ENCODE measurements around the gene PRDX1. TPM values are rescaled to one million over a fixed set of nuclear protein-coding genes. Genes with fewer than 3 reads are reported as not detected.
A peak's percentile ranks its signal among the peaks of the same experiment; 100 is the strongest.

The PRDX1 gene
- polyA plus RNA-seq (ENCODE audit: insufficient read length) = 129 TPM

DNA sequence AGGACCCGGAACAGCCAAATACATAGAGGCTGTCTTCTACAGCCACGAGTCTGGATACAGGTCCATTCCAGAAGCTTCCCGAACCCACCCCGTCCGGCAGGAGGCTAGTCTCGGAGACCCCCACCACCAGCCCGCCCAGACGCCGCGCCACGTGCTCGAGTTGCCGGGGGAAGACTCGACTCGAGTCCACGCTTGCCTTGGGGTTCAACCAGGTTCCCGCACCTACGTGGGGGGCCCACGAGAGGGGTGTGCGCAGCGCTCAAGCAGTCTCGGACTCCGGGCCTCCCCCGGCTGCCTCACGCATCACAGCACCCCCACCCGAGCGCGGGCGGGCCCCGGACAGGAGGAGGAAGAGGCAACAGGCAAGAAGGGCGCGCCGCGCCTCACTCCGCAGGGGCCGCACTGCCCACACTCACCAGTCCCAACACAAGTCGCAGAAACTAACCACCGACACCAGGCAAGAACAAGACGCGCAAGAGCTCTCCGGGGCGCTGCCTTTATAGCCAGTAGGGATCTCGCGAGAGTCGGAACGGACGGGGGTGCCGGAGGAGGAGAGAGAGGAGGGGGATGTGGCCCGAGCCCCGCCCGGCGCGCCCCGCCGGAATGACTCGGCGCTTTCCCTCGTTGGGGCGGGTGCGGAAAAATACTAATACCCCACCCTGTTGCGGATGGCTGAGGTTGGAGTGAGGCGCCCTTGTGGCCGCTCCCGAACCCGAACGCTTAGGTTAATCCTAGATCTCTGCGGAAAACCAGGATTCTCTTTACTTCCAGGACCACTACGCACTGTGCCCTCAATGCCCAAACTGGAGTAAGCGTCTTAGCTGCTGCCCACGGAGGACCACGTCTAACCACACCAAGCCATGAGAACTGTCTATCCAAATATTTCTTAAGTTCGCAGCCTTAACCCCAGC is at the start of gene PRDX1:
Gene PRDX1 (minus strand): TSS at position 472 of the 911 bp plus-strand sequence. CDS start 2,841 bp downstream, outside the sequence.
- peak; percentile 95 for DNase-seq

DNA sequence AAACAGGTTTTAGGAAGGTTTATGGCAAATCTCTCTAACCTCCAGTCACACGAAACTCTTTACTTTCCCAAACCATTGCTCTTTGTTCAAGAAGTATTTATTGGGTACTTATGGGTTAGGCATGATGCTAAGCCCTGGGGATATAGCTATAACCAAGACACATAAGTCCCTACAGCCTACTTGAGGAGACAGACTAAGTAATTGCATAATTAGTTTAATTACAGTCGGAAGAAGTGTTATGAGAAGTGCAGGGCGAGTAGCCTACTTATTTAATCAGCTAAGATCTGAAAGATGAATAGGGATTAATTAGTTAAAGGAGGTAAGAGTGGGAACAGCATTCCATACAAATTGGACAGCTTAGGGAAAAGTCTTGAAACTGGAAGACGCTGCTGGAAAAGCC is 48.9 kb upstream of the PRDX1 start:
- no peak for DNase-seq

DNA sequence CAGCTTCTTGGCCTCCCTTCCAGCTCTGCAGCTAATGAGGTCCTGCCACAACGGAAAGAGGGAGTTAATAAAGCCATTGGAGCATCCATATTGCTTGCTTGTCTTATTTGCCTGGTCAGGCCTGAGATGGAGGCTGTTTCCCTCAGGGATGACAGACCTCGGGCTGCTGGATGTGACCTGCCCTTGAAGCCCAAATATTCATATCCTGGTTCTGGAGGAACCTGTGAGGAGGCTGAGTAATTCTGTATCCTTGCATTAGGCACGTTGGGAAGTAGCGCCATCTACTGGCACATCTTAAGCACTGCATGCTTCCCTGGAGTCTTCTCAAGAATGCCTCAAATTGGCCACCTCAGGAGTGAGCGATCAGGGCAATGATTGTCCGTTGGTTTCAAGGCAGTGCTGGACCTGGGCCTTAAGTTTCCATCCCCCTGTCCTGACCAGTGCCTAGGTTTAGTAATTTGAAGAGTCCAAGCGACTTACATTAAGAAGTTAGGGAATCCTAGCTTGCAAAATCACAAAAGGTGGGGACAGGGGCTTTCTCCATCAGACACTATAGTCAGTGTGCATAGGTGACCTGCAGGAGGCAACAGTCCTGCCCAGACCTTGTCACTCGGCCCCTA is 48.4 kb upstream of the PRDX1 start:
- peak; percentile 68 for DNase-seq

DNA sequence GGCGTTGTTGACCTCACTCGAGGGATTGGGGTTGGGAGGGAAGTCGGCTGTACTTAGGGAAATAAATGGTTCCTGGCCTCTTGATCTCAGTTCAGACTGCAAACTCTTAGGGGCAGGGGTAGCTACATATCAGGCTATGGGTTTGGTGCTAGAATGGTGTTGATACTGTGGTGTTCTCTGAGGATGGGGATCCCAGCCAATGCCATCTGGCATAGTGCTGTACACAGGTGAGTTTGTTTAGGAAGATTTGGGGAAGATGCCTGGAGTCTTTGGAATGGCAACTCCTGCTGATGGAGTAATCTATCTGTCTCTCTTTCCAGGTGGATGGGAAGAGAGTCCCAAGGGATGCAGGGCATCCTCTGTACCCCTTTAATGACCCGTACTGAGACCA is 47.9 kb upstream of the PRDX1 start:
- no peak for DNase-seq

DNA sequence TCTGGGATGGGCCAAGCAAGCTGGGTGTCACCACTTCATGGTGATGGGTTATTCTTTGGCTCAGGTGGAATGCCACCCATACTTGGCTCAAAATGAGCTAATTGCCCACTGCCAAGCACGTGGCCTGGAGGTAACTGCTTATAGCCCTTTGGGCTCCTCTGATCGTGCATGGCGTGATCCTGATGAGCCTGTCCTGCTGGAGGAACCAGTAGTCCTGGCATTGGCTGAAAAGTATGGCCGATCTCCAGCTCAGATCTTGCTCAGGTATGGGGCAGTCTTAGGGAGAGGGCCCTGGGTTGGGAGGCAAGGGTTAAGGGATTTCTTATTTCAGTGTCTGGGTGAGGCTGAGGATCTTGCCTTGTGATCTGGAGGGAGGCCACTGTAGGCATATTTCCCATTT is 46.7 kb upstream of the PRDX1 start:
- DNase-seq = no peak

DNA sequence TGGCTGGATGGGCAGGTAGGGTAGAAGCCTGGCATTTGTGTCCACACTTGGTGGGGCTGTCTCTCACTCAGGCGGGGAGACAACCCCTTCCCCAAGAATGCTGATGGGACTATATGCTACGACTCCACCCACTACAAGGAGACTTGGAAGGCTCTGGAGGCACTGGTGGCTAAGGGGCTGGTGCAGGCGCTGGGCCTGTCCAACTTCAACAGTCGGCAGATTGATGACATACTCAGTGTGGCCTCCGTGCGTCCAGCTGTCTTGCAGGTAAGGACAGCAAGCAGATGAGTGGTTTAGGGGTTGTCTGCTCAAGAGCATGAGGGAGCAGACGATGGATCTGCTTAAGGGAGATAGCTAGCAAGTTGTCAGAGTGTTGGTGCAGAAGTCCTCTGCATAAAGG is 46.2 kb upstream of the PRDX1 start:
- DNase-seq = no peak

DNA sequence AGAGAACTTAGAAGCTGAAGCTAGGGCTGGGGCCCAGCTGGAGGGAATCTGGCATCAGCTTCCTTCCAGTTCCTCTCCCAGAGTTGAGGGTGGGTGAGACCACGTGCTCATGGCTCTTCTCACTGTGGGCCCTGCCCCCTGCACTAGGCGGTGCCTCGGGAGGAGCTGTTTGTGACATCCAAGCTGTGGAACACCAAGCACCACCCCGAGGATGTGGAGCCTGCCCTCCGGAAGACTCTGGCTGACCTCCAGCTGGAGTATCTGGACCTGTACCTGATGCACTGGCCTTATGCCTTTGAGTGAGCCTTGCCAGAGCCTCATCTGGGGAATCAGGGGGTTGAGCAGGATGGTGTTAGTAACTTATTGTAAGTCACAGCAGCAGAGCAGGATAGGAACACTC is 45.0 kb upstream of the PRDX1 start:
- DNase-seq = no peak

DNA sequence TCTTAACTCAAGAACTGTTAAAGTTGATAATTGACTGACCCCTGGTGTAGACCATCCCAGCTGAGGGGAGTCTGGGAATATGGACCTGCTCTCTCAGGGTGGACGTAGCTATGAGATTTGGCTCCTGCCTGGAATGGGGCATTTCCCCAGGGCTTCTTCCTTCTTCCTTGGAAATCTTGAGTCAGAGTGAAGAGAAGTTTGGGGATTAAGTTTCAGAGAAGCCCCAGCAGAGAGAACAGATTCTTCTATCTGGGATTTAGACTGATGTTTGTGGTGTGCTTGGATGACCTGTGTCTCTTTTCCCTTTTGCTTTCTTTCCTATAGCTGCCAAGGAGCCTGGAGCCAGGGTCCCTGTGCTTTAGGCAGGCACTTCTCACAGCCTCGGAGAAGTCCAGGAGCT is 42.2 kb upstream of the PRDX1 start:
- no peak for DNase-seq

DNA sequence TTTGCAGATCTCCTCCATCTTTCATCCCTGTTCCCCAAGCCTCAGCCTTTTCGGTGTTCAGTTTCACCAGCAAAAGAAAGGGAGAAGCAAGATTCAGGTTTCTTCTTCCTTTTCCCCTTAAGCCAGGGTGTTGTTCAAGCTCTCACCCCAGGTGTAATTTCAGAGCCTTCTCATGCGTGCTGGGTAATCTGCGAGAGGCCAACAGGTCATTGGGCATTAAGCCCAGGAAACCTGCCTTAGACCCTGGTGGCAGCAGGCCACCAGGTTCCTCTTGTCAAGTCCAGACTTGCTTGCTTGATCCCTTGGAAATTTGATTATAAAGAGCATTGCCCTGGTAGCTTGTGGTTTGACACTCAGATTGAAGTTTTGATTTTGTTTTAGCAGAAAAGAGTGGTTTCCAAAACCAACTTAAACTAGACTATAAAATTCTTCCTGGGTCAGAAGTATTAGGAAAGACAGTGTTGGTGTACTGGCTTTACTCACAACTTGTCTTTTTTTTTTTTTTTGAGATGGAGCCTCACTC is 35.8 kb upstream of the PRDX1 start:
- DNase-seq = no peak

DNA sequence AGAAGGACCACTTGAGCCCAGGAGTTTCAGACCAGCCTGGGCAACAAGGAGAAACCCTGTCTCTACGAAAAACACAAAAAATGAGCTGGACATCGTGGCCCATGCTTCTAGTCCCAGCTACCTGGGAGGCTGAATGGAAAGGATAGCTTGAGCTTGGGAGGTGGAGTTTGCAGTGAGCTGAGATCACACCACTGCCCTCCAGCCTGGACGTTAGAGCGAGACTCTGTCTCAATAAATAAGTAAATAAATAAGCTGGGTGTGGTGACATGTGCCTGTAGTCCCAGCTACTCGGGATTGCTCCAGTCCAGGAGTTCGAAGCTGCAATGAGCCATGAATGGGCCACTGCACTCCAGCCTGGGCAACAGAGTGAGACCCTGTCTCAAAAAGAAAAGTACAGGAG is 32.5 kb upstream of the PRDX1 start:
- no peak for DNase-seq

DNA sequence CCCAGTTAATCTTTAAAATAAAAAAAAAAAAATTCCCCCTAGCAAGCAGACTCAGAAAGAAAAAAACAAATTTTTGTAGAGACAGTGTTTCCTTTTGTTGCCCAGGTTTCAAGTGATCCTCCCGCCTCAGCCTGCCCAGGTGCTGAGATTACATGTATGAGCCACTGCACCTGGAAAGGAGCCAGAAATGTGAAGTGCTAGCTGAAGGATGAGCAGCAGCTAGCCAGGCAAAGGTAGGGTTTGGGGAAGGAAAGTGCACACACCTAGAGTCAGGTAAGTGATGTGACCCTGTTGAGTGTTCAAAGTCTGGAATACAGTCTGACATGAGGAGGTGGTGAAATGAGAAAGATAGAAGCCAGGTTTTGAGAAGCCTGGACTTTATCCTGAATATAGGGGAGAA is 30.6 kb upstream of the PRDX1 start:
- DNase-seq = no peak

DNA sequence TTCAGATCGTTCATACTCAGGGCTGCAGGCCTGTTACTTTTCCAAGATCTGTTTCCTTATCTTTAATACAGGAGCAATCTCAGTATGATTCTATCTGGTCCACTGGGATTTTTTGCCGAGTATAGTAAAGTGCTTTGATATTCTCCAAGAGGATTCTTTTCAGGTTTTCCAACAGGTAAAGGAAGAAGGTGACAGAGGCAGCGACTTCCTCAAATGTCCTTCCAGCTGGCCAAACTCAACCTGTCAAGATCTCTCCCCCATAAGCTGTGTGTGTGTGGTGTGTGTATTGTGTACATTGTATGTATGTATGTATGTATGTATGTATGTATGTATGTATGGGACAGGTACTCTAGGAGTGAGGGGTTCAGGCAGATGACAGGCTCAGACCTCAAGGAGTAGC is 30.0 kb upstream of the PRDX1 start:
- DNase-seq = no peak

DNA sequence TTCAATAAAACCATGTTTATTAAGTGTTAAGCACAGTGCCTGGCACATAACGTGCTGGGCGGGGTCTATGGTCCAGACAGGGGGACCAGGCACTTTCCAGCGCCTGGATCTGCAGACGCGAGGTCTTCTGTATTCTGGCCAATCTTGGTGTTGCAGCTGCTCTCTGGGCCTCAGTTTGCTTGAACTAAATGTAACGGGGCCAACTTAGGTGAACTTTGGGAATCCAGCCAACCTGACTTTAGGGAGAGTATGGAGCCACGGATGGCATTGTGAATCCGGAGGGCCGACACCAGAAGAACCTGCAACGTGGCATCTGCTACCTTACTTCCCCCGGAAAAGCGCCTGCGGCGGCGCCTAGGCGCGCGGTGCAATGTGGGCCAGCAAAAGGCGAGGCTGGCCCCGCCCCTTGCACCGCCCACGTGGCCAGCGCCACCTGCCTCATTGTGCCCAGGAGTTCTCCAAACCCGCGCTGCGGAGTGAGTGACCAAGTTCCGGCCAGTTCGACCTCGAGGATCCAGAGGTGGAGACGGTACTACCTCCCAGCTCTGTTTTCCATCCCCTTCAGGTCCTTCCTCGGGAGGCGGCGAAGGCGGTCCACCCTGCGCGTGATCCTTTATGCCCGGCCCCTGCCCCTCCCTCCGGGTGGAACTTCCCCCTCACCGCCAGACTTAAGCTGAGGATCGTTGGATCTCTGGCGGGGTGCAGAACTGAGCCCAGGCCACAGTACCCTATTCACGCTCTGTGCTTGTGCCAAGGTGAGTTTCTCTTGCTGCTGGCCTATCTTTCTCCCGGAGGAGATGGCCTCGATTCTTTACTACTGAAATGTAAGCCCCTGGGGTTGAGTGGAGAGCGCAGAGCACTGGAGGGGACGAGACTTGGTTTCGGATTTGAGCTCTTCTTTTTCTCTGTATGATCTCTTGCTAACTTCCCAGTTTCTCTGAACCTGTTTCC is 29.0 kb upstream of the PRDX1 start, which contains the start of gene AKR1A1:
Gene AKR1A1 (plus strand): TSS at position 426 of the 951 bp plus-strand sequence. CDS start 10,969 bp downstream, outside the sequence.
- peak; percentile 92 for DNase-seq

DNA sequence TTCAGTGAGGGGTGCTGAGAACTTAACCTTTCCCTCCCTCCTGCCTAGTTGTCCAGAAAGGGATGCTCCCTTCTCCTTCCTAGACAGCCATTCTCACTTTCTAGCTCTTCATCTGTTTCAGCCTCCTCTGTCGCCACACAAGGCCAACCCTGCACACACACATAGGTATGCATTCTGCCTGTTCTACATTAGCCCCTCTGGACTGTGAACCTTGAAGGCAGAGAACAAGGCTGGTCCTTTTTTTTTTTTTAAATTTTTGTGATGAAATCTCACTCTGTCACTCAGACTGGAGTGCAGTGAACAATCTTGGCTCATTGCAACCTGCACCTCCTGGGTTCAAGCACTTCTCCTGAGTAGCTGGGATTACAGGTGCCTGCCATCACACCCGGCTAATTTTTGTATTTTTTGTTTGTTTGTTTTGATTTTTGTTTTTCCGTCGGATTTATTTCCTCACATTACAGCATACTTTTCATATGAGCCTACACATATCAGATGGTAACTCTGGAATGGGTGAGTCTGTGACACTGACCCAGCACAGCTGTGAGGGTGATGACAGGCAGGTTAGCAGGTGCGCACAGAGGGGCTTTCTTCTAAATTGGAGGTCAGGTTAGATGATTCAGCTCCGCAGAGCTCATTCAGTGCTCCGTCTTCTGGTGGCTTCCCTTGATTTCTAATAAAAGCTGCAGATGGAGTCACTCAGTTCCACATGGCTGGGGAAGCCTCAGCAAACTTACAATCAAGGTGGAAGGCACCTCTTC is 24.0 kb upstream of the PRDX1 start:
- no peak for DNase-seq

DNA sequence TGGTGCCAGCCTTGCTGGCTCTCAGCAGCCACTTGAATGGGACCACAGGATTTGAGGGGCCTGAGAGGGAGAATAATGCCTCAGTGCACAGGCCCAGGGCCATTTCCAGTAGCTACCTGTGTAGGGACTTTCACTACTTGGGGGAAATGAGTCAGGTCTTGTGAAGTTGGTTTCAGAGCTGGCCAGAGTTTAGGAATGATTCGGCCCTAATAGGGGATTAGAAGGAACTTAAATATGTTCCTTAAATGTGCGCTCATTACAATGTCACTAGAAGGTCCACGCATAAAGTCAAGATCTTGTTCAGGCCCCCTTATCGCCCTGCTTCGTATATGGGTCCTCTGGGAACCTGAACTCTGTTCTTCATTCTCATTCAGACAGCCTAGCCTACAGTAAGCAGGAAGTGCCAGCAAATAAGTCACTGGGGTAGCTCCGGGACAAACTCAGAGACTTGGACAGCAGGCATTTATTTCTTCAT is 23.4 kb upstream of the PRDX1 start:
- no peak for DNase-seq

DNA sequence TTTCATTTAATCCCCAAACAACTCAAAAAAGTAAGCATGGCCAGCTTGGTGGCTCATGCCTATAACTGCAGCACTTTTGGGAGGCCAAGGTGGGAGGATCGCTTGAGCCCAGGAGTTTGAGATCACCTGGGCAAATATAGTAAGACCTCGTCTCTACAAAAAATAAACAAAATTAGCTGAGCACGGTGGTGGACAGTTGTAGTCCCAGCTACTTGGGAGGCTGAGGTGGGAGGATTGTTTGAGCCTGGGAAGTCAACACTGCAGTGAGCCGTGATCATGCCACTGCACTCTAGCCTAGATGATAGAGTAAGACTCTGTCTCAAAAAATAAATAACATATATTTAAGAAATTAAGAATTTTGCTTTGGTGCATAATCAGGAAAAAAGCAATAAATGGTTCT is 22.8 kb upstream of the PRDX1 start:
- DNase-seq = no peak

DNA sequence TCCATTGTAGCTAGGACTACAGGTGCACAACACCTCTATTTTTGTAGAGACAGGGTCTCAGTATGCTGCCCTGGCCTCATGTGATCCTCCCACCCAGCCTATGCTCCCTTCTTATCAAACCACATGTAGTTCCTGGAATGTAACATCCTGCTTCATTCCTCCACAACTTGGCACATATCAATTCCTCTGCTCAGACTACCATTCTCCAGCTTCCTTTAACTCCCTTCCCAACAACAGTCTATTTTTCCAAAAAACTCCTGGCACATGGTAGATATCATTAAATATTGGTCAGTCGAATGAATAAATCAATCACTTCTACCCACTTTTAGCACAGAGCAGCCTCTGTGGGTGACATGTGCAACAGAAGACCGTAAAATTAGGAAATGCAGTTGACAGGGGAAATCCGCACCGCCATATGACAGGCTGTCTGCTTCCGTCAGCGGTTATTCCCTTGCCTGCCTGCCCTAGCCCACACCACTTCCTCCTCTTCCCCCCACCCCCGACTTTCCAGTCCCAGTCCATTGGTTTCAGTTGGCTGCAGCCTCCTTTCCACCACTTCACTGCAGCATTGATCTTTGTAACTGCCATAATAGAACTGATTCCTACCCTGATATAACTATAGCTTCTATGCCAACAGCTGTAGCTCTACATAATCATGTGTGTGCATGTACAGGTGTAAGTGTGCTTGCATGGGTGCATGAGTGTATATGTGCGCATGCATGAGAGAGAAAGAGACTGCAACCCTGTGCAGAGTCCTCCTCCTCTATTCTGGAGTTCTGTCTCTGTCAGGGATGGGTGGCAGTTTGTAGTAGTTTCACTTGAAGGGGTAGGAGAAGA is 22.1 kb upstream of the PRDX1 start:
- DNase-seq = peak; percentile 38

DNA sequence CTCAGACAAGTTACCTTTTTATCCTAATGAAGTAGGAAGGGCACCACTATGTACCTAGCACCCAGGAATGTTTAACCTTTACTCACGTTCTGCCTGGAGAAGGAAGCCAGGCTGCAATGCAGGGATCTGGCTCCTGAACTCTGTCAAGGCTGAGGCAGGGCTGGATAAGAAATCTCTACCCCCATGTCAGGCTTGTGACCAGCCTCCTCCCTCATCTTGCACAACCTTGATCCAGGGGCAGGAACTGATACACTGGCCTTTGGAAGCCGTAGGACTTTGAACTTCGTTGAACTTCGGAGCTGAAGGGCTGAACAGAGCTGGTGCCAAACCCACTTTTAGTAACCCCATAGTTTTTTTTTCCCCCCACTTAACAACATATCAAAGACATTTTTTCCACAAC is 20.9 kb upstream of the PRDX1 start:
- DNase-seq = no peak

DNA sequence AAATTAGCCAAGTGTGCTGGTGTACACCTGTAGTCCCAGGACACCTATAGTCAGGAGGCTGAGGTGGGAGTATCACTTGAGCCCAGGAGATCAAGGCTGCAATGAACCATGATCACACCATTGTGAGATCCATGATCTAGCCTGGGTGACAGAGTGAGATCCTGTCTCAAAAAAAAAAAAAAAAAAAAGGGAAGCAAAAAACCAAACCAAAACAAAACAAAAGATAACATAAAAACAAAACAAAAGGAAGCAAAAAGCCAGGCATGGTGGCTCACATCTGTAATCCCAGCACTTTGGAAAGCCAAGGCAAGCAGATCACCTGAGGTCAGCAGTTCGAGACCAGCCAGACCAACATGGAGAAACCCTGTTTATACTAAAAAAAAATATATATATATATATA is 19.5 kb upstream of the PRDX1 start:
- DNase-seq = no peak

DNA sequence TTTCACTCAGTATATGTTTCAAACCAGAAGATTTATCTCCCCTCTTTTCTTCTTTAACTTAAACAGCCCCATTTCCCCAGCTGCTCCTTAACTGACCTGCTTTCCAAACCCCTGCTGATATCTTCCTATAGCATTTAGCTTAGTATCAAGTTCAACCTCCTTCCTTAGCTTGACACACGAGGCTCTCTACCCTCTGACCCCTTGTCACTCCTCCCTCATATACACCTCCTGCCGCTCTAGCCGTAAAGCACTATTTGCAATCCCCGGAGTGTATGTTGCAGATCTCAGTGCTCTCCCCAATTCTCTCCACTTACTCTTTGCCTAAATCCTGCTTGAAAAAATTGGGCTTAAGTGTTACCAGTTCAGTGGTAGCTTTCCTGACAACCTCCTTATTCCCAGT is 15.2 kb upstream of the PRDX1 start:
- no peak for DNase-seq
